Umbilical cord (tissue), 2 donors: ENCODE measurements around the gene GPSM1. TPM values are rescaled to one million over a fixed set of nuclear protein-coding genes. Genes with fewer than 3 reads are reported as not detected.
A peak's percentile ranks its signal among the peaks of the same experiment; 100 is the strongest.

Experiments used
- DNase-seq: peaks from one replicate; pipeline ENCODE4 v3.0.0-alpha.2; 2015; ENCODE audit warnings: low spot score
- total RNA-seq: library from RNA; depleted of rRNA; stranded (reverse); fragments of >200 nt; gene quantifications from one replicate; pipeline ENCODE4 v1.2.3, GENCODE V29; 2014; ENCODE audit warnings: low replicate concordance; ENCODE audit not compliant: insufficient read depth

The GPSM1 gene
- total RNA-seq, 1 donor from 2014 or later: 46.5 TPM

DNA sequence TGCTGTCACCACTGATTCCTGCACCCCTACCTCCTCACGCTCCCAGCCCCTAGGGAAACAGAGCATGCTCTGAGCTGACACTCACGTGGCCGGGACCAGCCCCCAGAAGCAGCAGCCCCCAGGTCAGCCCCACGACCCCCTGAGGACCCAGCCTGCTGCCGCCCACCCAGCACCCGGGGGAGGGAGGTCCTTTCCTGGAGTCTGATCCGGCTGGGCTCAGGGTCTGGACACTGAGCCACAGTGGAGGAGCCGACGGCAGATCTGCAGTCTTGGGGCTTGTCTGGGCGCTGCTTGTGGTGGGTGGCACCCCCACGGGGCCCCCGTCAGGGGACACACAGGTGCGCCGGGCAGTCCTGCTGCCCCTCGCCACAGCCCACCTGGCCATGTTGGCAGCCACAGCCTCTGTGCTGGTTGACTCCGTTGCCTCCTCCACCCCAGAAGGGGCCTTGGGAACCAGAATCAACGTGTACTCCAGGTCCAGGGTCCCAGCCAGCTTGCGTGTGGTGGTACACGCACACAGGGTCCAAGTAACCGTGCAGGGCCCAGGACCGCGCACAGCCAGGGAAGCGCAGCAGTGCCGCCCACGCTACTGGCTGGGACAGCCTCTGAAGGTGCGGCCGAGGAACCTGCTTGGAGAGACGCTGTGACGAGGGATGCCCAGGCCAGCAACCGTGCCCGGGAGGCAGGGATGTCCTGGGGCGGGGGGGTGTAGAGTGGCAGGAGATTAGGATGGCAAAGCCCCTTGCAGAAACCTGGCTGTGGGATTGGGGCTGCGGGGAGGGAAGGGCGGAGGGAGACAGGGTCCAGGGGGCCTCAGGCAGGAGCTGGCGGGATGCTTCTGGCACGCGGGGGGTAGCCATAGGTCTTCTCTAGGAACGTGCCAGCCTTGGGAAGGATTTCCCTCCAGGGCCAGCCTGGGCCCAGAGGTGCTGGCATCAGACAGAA is 32.7 kb downstream of the GPSM1 start:
- DNase-seq: no peak

- DNase-seq: no peak
Measured at GRCh38 chr9:136361047-136361753, 33.9 kb downstream of the GPSM1 start.

DNA sequence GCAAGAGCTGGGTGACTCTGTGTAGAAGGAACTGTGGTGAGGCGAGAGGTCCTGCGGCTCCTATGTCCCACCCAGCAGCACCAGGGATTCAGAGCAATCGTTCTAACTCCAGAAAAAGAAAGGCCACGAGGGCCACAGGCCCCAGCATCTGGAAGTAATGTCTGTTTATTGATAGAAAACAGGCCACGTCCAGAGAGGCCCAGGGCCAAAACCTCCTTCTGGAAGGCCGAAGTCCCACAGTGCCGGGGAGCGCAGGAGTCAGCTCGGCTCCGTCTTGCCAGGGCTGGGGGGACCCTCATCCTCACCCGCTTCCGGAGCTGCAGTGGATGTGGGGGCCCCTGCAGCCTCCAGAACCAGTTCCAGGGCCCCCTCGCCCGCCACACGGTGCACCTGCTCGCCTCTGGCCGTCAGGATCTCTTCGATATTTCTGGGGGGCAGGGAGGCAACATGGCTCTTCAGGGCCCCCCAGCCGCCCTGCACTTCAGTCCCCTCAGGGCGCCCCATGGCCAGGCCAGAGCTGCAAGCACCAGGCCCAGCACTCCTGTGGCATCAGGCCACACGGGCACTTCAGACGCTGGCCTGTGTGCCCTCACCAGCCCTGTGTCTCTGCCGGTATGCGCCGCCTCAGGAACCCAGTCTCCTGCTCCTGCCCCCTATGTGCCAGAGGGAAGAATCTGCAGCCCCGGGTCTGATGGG is 34.6 kb downstream of the GPSM1 start:
- peak; percentile 69 for DNase-seq

DNA sequence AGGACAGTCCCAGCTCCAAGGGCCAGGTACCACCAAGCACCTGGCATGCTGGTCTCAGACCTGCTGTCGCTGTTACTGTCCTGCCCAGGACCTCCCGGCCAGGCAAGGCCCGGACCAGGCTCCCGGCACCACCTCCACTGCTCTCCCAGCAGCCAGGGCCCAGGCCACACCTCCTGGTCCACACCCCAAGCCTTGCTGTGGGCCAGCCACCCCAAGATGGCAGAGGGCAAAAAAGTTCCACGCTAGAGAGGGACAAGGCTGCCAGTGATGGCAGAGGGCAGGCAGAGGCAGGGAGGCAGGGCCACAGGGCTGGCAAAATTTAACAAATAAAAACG is 35.1 kb downstream of the GPSM1 start:
- no peak for DNase-seq

DNA sequence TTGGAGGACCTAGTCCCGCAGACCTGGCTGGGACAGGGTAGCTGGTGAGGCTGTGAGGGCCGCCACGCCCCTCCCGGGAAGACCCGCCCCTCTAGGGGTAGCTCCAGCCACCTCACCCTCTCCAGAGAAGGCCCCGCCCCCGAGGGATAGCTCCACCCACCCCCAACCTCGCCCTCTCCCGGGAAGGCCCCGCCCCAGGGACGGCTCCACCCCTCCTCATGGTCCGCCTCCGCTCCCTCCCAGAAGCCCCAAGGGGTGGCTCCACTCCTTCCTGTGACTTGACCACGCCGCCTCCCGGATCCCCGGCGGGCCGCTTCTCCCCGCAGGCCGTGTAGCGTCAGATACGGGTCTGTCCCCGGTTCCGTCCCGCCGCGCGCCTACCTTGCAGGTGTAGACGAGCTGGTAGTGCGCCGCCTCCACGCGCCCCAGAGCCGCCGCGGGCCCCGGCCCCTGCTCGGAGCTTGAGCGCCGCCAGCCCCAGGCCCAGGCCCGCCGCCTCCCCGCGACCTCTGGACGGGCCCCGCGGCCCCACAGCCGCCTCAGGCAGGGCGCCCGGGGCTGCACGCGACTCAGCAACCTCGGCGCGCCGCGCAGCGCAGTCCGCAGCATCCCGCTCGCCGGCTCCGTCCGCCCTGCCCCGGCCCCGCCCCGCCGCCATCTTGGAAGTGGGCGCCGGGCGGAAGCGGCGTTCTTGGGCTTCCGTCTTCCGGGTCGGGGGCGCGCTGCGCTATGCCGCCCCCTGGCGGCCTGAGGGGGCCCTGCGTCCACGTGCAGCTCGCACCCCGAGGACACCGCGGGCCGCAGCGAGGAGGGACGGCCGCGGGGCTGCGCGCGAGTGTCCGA is 36.0 kb downstream of the GPSM1 start, which contains the start of gene DNLZ:
Gene DNLZ, minus strand, starts transcription at position 639 of the 843 bp plus-strand sequence. Its CDS starts 30 bp downstream, at position 609.
- DNase-seq: peak; percentile 96

- no peak for DNase-seq
Measured at GRCh38 chr9:136363949-136364748, 36.8 kb downstream of the GPSM1 start.

DNA sequence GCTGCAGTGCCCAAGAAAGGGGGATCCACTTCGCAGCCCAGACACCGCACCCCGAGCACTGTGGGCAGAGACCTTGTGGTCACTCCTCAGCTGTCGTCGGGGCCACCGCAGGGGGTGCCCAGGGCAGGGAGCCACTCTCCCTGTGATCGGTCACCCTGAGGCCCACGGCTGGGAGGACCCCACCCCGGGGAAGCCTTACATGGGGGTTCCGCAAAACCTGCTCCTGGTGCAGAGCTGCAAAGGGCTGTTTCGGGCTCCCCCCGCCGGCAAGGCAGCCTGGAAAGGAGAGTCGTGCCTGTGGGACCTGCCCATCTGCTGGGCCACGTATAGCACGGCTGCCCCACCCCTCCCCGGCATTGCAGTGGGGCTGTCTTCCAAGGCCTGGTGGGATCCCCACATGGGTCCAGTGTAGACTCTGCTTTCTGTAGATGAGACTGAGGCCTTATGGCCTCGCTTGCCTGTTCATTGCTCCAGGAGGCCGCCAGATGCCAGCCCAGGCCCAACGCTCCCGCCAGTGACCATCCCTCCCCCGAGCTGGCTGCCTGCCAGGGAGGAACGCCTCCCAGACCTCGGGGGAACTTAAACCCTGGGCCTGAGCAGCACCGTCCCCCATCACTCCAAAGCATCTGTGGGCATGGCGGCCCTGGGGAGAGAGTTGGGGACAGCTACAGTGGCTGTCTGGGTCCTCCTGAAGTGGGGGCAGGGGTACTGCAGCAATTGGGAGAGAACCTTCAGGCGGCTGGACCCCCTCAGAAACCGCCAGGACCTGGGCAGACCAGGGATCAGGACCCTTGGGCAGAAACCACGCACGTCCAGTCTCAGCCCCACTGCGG is 37.8 kb downstream of the GPSM1 start:
- no peak for DNase-seq

- no peak for DNase-seq
Measured at GRCh38 chr9:136365775-136366222, 38.5 kb downstream of the GPSM1 start.

DNA sequence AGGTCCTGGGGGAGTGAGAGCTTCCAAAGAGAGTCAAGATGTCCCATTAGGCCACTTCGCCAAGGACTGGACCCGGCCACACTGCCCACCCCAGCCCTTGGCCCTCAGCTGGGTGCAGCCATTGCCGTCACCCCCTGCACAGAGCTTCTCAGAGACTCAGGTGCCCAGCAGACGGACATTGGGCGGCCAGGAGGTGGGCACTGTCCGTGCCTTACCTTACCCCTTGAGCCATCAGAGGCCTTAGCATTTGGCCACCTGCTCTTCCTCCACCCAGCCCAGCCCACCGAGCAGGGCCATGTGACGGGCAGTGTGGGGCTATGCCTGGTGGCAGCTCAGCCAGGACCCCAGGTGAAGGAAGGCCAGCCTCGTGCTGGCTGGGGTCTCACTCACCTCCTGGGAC is 39.5 kb downstream of the GPSM1 start:
- no peak for DNase-seq

- DNase-seq: no peak
Measured at GRCh38 chr9:136367296-136368145, 40.2 kb downstream of the GPSM1 start.

DNA sequence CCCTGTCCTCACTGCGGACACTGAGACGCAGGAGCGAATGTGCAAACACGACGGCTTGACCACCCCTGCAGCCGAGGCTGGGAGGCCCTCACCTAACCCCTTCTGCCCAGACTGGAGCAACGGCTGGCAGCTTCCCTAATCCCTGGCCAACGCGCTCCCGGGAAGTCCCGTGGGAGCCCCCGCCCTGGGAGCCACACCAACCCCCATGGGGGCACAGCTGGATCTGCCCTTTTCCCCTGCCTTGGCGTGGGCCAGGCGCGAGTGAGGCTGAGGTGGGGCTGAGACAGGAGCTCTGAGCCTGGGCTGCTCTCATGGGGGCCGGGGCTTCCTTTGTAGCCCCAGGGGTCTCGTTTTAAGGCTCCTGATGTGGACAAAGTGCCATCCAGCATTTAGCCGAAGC is 40.9 kb downstream of the GPSM1 start:
- DNase-seq: no peak

DNA sequence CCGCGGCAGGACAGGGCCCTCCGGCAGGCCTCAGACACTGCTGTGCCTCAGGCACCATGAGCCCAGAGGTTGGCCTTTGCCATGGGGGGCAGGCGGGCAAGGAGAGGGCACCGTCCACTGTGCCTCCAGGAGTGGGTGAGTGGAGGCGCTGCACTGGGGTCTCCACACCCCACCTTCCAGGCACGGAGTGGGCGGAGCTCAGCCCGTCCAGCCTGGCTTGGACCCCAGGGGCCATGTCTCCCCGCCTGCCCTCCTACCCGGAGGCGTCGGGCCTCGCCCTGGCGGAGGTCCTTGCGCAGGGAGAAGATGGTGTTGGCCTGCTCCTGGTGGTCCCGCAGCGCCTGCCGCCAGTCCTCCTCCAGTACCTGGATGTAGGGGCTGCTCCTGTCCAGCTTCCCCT is 42.7 kb downstream of the GPSM1 start:
- no peak for DNase-seq

DNA sequence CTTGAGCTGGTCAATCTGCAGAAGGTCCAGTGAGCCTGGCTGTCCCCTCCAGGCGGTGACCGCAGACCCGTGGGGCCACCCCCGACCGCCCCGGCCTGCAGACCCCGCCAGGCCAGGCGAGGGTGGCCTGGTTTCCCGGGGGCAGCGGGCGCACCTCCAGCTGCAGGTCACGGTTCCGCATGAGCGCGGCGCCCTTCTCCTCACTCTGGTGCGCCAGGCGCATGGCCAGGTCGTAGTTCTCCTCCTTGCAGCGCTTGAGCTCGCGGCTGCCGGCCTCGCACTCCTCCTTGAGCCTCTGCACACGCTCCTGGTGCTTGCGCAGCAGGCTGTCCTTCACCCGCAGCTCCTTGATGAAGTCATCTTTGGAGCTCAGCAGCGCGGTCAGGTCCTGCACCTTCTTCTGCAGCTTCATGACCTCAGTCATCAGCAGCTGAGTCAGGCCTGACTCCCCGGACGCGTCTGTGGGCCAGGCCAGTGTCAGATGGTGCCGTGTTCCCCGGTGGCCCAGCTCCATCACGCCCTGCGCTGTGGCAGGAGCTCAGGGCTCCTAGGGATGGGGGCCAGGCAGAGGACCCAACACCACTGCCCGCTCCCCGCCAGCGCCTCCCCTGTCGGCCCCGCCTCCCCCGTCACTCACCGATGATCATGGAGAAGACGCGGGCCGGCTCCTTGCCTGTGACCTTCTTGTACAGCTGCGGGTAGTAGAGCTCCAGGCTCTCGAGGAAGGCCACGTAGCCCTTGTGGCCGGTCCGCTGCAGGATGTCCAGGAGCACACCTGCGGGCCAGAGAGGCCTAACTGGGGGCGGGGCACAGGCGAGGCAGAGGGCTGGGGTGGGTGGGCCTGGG is 43.6 kb downstream of the GPSM1 start:
- DNase-seq: no peak

- DNase-seq: no peak
Measured at GRCh38 chr9:136371533-136371880, 44.2 kb downstream of the GPSM1 start.

- DNase-seq: no peak
Measured at GRCh38 chr9:136372006-136372405, 44.7 kb downstream of the GPSM1 start.

DNA sequence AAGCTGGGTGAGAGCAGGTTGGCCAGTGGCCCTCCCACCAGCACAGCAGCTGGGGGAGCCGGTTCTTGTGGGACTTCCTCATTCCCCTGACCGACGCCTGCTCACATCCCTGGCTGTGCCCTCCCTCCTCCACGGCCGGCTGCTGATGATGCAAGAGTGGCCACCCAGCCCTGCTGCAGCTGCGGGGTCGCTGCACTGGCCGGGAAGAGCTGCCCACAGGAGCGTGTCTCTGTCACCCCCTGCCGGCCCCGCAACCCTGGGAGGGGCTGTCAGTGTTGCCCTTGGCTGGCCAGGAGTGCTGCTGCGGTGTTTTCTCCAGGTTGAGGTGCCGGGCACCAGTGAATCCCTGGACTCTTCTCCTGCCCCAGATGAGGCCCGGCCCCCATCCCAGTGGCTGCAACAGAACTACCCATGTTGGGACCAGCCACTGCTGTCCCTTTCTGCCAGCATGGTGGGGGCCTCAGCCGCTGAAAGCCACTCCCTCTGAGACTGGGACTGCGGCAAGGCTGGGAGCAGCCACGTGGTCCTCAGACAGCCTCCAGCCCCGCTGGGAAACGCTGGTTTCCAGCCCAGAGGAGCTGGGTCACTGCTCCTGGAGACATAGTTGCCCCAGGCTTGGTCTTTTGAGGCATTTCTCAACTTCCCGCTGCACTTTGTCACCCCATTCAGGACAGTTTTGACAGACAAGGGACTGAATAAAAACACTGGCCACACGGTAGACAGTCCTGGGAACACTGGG is 45.4 kb downstream of the GPSM1 start:
- peak; percentile 74 for DNase-seq
